Rectal smooth muscle tissue (tissue), 1 donor: ENCODE measurements around the gene FTO.

Experiments
- H3K27ac ChIP-seq: one replicate; pipeline ENCODE4 v1.7.0; 2013; ENCODE audit warnings: low read depth, low read length, inconsistent platforms
- H3K27me3 ChIP-seq: one replicate; pipeline ENCODE4 v1.7.0; 2013; ENCODE audit warnings: low read length; ENCODE audit not compliant: control insufficient read depth, insufficient read depth
- H3K36me3 ChIP-seq: one replicate; pipeline ENCODE4 v1.7.0; 2013; ENCODE audit warnings: low read length; ENCODE audit not compliant: control insufficient read depth, insufficient read depth
- H3K4me1 ChIP-seq: one replicate; pipeline ENCODE4 v1.7.0; 2013; ENCODE audit warnings: low read length; ENCODE audit not compliant: control insufficient read depth, insufficient read depth
- H3K4me3 ChIP-seq: one replicate; pipeline ENCODE4 v1.7.0; 2013; ENCODE audit warnings: low read length
- H3K9ac ChIP-seq: one replicate; pipeline ENCODE4 v1.7.0; 2013; ENCODE audit warnings: low read length

FTO gene

GRCh38 chr16:53892155-53892554 lies 188.2 kb downstream of the FTO start:
- no peak overlapping the region for H3K9ac ChIP-seq

GRCh38 chr16:53893731-53894435 lies 189.9 kb downstream of the FTO start:
- Histone ChIP-seq H3K4me3 (no peak overlapping the region), H3K27ac (no peak overlapping the region), H3K4me1 (peaks cover 6% of the 10 kb centered on the region), H3K9ac (no peak overlapping the region), H3K36me3 (peaks cover 2% of the 10 kb centered on the region), H3K27me3 (no peaks in the 10 kb centered on the region)

More at GRCh38 chr16:53892155-53892554, 188.2 kb downstream of the FTO start:
- peaks cover 6% of the 10 kb centered on the region for H3K4me1 ChIP-seq
- H3K4me3 ChIP-seq: no peak overlapping the region
- no peaks in the 10 kb centered on the region for H3K27me3 ChIP-seq
- H3K36me3 ChIP-seq: peaks cover 6% of the 10 kb centered on the region
- no peak overlapping the region for H3K27ac ChIP-seq

DNA sequence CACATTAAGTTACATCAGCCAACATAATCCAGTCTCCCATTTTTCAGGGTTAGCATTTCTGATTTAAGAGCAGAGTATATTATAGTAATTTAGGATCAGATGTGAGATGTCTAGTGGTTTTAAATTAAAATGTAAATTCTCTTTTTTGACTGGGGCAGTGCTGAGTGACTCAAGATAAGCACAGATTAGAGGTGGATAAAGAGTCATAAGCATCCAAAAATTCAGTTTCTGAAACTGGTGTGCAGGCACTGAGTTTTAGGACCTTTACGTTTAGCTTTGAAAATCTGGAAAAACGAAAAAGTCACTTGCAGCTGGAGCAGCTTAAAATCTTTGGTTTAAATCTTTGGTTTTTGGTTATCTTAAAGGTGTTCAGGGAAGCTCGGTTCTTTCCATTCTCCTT lies 190.7 kb downstream of the FTO start:
- Histone ChIP-seq H3K27me3 (no peaks in the 10 kb centered on the region), H3K9ac (no peak overlapping the region), H3K4me1 (peaks cover 6% of the 10 kb centered on the region), H3K36me3 (no peaks in the 10 kb centered on the region), H3K4me3 (no peak overlapping the region), H3K27ac (no peak overlapping the region)

DNA sequence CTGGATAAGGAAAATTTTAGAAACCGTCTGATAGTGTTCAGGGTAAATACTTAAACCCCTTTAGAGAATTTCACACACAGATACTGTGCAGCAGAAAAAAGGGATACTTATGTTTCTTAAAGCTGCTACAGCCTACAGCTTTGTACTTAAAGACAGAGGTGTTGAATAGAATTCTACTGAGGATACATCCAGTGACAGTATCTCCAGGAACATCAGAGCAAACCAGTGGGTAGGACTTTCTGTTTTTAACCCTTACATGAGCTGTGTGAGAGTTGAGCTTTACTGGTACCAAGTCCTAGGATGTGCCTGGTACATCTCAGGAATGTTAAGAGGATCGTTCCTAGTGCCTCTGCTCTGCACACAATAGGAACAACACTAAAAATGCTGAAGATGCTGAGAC lies 191.5 kb downstream of the FTO start:
- H3K9ac ChIP-seq: no peak overlapping the region
- peaks cover 6% of the 10 kb centered on the region for H3K4me1 ChIP-seq
- no peak overlapping the region for H3K4me3 ChIP-seq
- H3K36me3 ChIP-seq: no peaks in the 10 kb centered on the region
- H3K27ac ChIP-seq: no peak overlapping the region
- H3K27me3 ChIP-seq: no peaks in the 10 kb centered on the region

GRCh38 chr16:53895851-53896250 lies 191.9 kb downstream of the FTO start:
- Histone ChIP-seq H3K27me3 (no peaks in the 10 kb centered on the region), H3K36me3 (no peaks in the 10 kb centered on the region), H3K4me3 (no peak overlapping the region), H3K9ac (no peak overlapping the region), H3K27ac (no peak overlapping the region), H3K4me1 (peaks cover 6% of the 10 kb centered on the region)

- H3K27me3 ChIP-seq: no peaks in the 10 kb centered on the region
- H3K27ac ChIP-seq: no peak overlapping the region
- H3K36me3 ChIP-seq: no peaks in the 10 kb centered on the region
- H3K4me1 ChIP-seq: peaks cover 6% of the 10 kb centered on the region
- H3K4me3 ChIP-seq: no peak overlapping the region
- no peak overlapping the region for H3K9ac ChIP-seq
Measured at GRCh38 chr16:53896722-53897121, 192.8 kb downstream of the FTO start.

GRCh38 chr16:53898993-53899392 lies 195.0 kb downstream of the FTO start:
- H3K9ac ChIP-seq: no peak overlapping the region
- H3K27me3 ChIP-seq: no peaks in the 10 kb centered on the region
- H3K36me3 ChIP-seq: no peaks in the 10 kb centered on the region
- no peak overlapping the region for H3K27ac ChIP-seq
- peaks cover 2% of the 10 kb centered on the region for H3K4me1 ChIP-seq
- no peak overlapping the region for H3K4me3 ChIP-seq

DNA sequence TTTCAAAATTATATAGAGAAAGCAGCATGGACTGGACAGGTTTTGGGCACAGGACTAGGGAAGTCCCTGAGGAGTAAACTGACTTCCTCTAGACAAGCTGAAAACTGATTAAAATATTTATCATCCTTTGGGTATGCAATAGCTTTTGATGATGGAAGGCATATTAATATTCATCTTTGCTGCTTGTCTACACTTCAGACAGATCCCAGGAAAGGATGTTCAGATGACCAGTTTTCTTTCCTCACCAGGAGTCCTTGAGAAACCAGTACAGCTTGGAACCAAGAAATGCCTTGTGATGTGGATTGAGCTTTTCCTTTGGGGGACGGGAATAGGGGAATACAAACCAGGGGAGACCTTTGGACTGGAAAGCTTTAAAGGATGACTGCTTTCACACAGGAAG lies 195.5 kb downstream of the FTO start:
- Histone ChIP-seq H3K36me3 (no peaks in the 10 kb centered on the region), H3K4me3 (no peak overlapping the region), H3K27ac (no peak overlapping the region), H3K27me3 (no peaks in the 10 kb centered on the region), H3K4me1 (no peaks in the 10 kb centered on the region), H3K9ac (no peak overlapping the region)

GRCh38 chr16:53900667-53901066 lies 196.7 kb downstream of the FTO start:
- H3K4me3 ChIP-seq: no peak overlapping the region
- H3K27me3 ChIP-seq: no peaks in the 10 kb centered on the region
- H3K4me1 ChIP-seq: no peaks in the 10 kb centered on the region
- H3K9ac ChIP-seq: no peak overlapping the region
- no peak overlapping the region for H3K27ac ChIP-seq
- H3K36me3 ChIP-seq: no peaks in the 10 kb centered on the region

DNA sequence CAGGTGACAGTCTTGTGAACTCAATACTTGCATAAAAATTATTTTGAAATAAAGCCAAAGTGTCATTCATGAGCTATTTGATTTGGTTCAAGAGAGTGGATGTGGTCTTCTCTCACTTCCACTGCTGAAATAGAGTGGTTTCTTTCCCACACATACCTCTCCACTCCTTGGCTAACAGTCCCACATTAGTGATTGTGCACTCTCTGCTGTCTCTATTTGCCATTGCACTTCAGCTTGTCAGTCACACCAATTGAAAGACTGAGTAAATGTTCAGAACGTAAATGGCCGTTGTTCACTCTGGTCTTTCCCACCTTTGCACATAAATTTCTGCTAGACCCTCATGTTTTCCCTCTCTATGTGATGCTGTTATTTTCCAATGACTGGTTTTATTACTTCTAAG lies 197.5 kb downstream of the FTO start:
- H3K4me1 ChIP-seq: no peaks in the 10 kb centered on the region
- no peak overlapping the region for H3K4me3 ChIP-seq
- no peak overlapping the region for H3K27ac ChIP-seq
- H3K36me3 ChIP-seq: no peaks in the 10 kb centered on the region
- H3K9ac ChIP-seq: no peak overlapping the region
- H3K27me3 ChIP-seq: no peaks in the 10 kb centered on the region

GRCh38 chr16:53904533-53904932 lies 200.6 kb downstream of the FTO start:
- Histone ChIP-seq H3K27me3 (no peaks in the 10 kb centered on the region), H3K4me1 (no peaks in the 10 kb centered on the region), H3K9ac (no peak overlapping the region), H3K27ac (no peak overlapping the region), H3K4me3 (no peak overlapping the region), H3K36me3 (no peaks in the 10 kb centered on the region)

DNA sequence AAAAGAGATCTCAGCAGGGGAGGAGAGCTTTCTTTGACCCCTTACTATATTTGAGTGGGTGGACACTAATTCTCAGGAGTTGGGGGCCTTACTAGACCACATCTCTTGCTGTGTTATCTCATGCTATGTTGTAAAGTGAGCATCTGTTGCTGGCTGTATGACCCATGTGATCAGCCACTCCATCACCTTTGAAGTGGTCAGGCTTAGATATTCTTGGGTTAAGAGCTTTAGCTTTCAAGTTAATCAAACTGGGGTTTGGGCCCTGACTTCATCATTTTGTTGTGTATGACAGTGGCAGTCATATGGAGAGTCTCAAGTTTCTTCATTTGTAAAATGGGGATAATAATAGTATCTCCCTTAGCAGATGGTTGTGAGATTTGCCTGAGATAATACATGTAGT lies 201.1 kb downstream of the FTO start:
- Histone ChIP-seq H3K36me3 (no peaks in the 10 kb centered on the region), H3K4me1 (no peaks in the 10 kb centered on the region), H3K27me3 (no peaks in the 10 kb centered on the region), H3K9ac (no peak overlapping the region), H3K4me3 (no peak overlapping the region), H3K27ac (no peak overlapping the region)

DNA sequence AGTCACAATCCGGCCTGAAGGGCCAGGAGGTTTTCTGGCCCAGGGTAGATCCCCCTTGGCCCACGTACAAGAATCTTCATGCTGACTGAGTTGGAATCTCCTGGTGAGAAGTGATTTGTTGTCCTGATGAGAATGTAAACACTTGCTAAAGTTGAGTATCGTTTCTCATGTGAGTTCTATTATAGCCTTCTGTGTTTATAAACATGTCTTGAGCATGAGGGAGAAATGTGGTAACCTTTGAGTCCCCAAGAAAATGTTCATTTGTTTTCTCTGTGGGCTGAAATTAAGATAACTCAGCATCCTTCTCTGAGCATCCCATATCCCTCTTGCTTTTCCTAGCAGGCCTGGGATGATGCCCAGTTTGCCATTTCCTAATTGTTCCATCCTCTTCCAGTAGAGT lies 204.8 kb downstream of the FTO start:
- Histone ChIP-seq H3K4me3 (no peak overlapping the region), H3K9ac (no peak overlapping the region), H3K27me3 (no peaks in the 10 kb centered on the region), H3K36me3 (no peaks in the 10 kb centered on the region), H3K4me1 (no peaks in the 10 kb centered on the region), H3K27ac (no peak overlapping the region)
